GM19463 (cell line): ENCODE data around the gene CELA1.

Experiments
- ATAC-seq: cut with Tn5 transposase; IDR thresholded peaks from one replicate; pipeline ENCODE4 v1.9.1; 2021; ENCODE audit warnings: mild to moderate bottlenecking, moderate library complexity; ENCODE audit not compliant: unreplicated experiment

Gene CELA1

DNA sequence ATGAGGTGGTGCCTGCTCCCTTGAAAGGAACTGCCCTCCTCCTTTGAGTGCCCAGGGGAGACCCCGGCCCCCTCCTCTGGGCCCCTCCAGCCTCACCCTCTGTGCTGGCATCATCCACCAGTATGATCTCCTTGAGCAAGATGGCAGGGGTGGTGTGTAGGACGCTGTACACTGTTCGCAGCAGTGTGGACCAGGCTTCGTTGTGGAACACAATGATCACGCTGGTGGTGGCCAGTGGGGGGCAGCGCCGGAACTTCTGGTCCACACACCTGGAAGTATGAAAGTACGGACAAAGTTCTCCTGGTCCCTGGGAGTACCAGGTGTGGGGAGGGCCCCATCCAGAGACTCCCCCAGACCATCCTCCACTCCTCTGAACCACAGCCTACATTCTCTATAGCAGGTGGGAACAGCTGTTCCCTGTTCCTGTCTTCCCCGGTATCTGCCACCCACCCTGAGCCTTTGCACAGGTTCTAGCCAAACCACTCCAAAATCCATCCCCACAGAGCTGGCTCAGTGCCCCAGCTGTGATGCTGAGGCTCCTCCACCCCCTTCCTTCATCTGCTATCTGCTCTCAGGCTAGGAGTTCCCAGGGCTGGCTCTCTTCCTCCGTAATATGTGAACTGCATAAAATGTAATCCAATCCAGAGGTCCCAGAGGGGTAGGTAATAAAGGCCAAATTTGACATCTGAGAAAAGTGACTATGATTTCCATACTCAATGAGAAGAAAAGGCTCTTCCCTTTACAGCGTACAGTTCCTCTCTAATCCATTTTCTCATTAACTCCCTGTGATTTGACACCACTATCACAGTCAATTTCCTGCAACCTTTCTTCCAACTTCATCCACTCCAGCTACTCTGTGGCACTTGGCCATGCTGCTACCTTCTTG, 30.9 kb upstream of the CELA1 start:
- no peak for ATAC-seq

DNA sequence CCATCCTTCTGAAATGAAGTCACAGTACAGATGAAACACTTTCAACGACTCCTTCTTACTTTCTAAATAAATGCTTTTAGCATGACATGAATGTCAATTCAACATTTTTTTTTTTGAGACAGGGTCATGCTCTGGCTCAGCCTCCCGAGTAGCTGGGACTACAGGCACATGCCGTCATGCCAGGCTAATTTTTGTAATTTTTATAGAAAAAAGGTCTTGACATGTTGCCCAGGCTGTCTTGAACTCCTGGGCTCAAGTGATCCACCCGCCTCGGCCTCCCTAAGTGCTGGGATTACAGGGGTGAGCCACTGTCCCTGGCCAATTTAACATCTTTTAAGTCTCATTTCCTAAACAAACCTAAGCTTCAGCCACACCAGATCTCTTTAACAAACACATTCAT, 28.4 kb upstream of the CELA1 start:
- no peak for ATAC-seq

DNA sequence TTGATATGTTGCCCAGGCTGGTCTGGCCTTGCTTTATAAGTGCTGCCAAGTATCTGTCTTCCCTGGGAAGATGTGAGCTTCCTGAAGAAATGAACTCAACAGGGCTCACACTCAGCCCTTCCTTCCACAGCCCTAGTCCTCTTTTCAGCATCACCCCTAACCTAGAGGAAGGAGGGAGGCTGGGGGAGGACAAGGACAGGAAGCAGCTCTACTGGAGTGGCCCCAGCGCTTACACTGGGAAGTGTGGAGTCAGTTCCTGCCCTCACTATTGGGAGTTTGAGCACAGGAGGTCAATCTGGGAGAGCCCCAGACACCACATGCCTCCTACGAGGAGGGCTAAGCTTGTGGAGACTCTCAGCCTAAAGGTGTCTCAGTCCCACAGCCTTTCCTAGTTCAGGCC, 27.9 kb upstream of the CELA1 start:
- no peak for ATAC-seq

DNA sequence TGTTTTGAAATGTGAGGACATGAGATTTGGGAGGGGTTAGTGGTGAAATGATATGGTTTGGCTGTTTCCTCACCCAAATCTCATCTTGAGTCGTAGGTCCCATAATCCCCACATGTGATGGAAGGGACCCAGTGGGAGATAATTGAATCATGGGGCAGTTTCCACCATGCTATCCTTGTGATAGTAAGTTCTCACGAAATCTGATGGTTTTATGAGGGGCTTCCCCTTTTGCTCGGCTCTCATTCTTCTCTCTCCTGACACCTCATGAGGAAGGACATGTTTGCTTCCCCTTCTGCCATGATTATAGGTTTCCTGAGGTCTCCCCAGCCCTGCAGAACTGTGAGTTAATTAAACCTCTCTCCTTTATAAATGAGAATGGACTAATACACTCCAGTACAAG, 26.7 kb upstream of the CELA1 start:
- no peak for ATAC-seq

DNA sequence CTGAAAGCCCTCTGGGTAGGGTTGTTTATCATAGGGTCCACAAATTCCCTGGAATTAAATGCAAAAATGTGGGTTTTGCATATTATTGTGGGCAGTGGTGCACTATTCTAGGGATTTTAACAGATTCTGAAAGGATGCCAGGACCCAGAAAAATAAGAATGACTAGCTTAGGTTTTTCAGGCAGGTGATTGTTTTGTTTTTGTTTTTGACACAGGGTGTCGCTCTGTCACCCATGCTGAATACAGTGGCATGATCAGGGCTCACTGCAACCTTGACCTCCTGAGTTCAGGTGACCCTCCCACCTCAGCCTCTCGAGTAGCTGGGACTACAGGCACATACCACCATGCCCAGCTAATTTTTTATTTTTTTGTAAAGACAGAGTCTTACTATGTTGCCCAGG, 25.5 kb upstream of the CELA1 start:
- no peak for ATAC-seq

GRCh38 chr12:51371295-51371953, 24.9 kb upstream of the CELA1 start:
- no peak for ATAC-seq

DNA sequence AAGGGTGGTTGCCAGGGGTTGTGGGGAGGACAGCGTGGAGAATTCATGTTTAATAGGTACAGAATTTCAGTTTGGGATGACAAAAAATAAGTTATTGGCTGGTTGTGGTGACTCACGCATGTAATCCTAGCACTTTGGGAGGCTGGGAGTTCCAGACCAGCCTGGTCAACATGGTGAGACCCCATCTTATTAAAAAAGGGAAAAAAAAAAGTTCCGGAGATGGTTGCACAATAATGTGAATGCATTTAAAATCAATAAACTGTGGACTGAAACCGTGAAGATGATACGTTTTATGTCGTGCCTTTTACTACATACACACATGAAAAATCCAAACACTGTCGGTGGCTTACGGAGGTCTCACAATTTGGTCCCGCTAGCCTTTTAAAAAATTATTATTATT, 24.2 kb upstream of the CELA1 start:
- ATAC-seq: no peak

- ATAC-seq: no peak
Observed at GRCh38 chr12:51369581-51369980, 23.1 kb upstream of the CELA1 start.

GRCh38 chr12:51368640-51369517, 22.4 kb upstream of the CELA1 start:
- ATAC-seq: peak; percentile 98

GRCh38 chr12:51365276-51365675, 18.8 kb upstream of the CELA1 start:
- no peak for ATAC-seq

DNA sequence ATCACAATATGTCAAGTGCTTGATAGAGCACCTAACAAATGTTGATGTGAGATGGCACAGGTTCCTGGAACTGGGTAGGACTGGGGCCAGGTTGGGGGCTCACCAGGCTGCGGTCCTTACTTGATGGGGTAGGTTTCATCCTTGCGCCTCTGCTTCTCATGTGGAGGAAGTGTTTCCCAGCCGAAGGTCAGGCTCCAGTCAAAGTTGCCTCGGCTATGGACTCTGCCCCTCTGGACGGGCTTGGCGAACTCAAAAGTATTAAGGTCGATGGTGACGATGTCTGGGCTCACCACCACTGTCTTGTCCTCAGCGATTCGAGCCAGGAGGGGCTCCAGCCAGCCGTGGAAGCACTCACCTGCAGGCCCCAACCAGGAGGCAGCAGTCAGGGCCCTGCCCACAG, 17.5 kb upstream of the CELA1 start:
- ATAC-seq: no peak

- ATAC-seq: no peak
Observed at GRCh38 chr12:51362747-51363342, 16.4 kb upstream of the CELA1 start.

GRCh38 chr12:51362307-51362706, 15.8 kb upstream of the CELA1 start:
- no peak for ATAC-seq

GRCh38 chr12:51361161-51362016, 14.9 kb upstream of the CELA1 start:
- no peak for ATAC-seq

DNA sequence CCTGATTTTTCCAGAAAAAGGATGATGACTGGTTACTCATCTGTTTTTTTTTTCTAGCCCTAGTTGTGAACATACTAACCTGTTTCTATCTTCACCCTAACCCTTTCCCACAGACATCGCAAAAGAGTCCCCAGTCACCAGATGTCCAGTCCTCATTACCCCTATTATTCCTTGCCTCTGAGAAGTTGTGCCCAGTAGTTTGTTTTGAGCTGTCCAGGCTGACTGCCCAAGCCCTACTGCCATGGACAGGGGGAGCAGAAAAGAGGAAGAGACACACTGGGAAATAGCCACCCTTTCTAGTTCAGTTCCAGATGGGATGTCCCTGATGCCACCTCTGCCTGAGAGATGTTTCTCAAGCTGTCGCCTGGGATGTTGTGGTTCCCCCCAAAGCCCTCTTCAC, 13.8 kb upstream of the CELA1 start:
- ATAC-seq: no peak

DNA sequence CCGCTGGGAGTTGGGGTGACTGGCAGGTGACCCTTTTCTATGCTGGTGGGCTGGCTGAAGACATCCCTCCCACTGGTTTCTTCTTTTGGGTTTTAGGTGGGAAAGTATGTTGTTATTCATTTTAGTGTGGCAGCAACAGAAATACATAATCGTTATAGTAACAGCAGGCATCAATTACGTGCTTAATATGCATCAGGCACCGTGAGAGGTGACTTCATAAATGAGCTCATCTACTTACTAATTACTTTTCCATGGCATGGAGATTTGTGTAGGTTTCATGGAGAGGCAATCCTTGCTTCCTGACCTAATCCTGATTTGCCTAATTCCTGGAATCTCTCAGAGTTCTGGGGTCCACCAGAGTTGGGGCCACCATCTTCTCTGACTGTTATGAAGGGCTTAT, 13.4 kb upstream of the CELA1 start:
- ATAC-seq: no peak

GRCh38 chr12:51358496-51358895, 12.0 kb upstream of the CELA1 start:
- ATAC-seq: no peak

- peak; percentile 79 for ATAC-seq
Observed at GRCh38 chr12:51357374-51358047, 11.0 kb upstream of the CELA1 start.

- no peak for ATAC-seq
Observed at GRCh38 chr12:51351913-51352532, 5.5 kb upstream of the CELA1 start.
